ENCODE data around the gene CNTLN. TPM values are rescaled to one million over a fixed set of nuclear protein-coding genes. Genes with fewer than 3 reads are reported as not detected.

Gene CNTLN
- total RNA-seq, 1 experiment from 2014 or later: 6.7 TPM

DNA sequence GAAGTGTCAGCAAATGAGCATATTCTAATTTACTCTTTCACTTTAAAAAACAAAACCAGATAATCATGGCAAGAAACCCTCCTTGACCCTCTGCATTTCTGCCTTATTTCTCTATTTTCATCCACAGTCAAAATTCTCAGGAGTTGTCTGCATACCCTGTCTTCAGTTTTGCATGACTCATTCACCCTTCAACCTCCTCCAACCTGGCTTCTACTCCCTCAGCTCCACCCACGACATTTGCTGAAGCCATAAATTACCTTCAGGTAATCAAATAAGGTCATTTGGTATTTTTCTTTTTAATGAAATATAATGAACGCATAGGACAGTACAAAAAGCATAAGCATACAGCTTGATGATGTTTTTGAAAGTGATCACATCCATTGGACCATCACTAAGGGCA lies 416.2 kb downstream of the CNTLN start:
- Mint-ChIP-seq H3K4me1 (ENCODE audit: insufficient read depth, unreplicated experiment) (no peaks in the 10 kb centered on the region), H3K27me3 (ENCODE audit: insufficient read depth, unreplicated experiment) (peaks cover 11% of the 10 kb centered on the region), H3K36me3 (ENCODE audit: insufficient read depth, unreplicated experiment) (no peaks in the 10 kb centered on the region), H3K9me3 (ENCODE audit: unreplicated experiment) (peaks cover 7% of the 10 kb centered on the region), H3K4me3 (ENCODE audit: unreplicated experiment) (no peak overlapping the region), H3K27ac (ENCODE audit: low read depth, unreplicated experiment) (no peak overlapping the region)
- TF ChIP-seq, protein P1, sequence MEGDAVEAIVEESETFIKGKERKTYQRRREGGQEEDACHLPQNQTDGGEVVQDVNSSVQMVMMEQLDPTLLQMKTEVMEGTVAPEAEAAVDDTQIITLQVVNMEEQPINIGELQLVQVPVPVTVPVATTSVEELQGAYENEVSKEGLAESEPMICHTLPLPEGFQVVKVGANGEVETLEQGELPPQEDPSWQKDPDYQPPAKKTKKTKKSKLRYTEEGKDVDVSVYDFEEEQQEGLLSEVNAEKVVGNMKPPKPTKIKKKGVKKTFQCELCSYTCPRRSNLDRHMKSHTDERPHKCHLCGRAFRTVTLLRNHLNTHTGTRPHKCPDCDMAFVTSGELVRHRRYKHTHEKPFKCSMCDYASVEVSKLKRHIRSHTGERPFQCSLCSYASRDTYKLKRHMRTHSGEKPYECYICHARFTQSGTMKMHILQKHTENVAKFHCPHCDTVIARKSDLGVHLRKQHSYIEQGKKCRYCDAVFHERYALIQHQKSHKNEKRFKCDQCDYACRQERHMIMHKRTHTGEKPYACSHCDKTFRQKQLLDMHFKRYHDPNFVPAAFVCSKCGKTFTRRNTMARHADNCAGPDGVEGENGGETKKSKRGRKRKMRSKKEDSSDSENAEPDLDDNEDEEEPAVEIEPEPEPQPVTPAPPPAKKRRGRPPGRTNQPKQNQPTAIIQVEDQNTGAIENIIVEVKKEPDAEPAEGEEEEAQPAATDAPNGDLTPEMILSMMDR (IDR thresholded peaks at IDR 0.05; ENCODE audit: unreplicated experiment): no peak
- ChIA-PET POLR2A (no interaction called here), CTCF (interaction anchor here (0.6 to 0.9 kb wide), 2 partner anchors 18 to 1069 kb away, joined by 4 to 5 read pairs; no protein-coding TSS in a partner anchor)
- no TSS peak for BruUV-seq (replicated peaks)
- intact Hi-C loops (cut with micrococcal nuclease): no loop called here
- no peak for DNase-seq (ENCODE audit: unreplicated experiment)
